GM12874 (cell line): ENCODE results near the gene CHURC1.

Source experiments
- CTCF ChIP-seq: IDR thresholded peaks from 2 replicates; pipeline ENCODE4 v1.5.1; 2011; ENCODE audit warnings: low read depth, mild to moderate bottlenecking, control low read depth, low read length, moderate library complexity; ENCODE audit not compliant: insufficient read depth

Gene CHURC1

GRCh38 chr14:64942531-64943111 lies 28.4 kb downstream of the CHURC1 start, which contains the start of gene GPX2:
GPX2 (minus strand) TSS chr14:64942745; CDS start chr14:64942726, 19 bp downstream.
- TF ChIP-seq CTCF = no peak

- TF ChIP-seq CTCF = no peak
These were observed 29.3 kb downstream of the CHURC1 start for GRCh38 chr14:64943556-64943955.

- no peak for TF ChIP-seq CTCF
These were observed 29.8 kb downstream of the CHURC1 start for GRCh38 chr14:64944041-64944440.

- no peak for TF ChIP-seq CTCF
These were observed 30.6 kb downstream of the CHURC1 start for GRCh38 chr14:64944861-64945260.

- TF ChIP-seq CTCF = no peak
These were observed 31.4 kb downstream of the CHURC1 start for GRCh38 chr14:64945431-64946178.

- TF ChIP-seq CTCF = no peak
These were observed 32.2 kb downstream of the CHURC1 start for GRCh38 chr14:64946310-64947045.
